Keratinocyte (primary cell): Measurements from ENCODE around the gene SMAD6.

ENCODE experiments used
- EZH2 ChIP-seq: IDR thresholded peaks from one replicate; pipeline ENCODE4 v1.6.1; 2012; ENCODE audit warnings: inconsistent platforms, mild to moderate bottlenecking, low read length, moderate library complexity
- TF ChIP-seq, protein P1 (sequence below), 3 experiments: IDR thresholded peaks in 1 of 3; conservative IDR thresholded peaks in 1 of 3; optimal IDR thresholded peaks in 1 of 3; 2 replicates in 2 of 3; 3 replicates in 1 of 3; pipeline versions ENCODE3 to v1.5.1; 2011; ENCODE audit warnings: low read length in 3 of 3, mild to moderate bottlenecking in 3 of 3, moderate library complexity in 2 of 3, control low read depth in 1 of 3, inconsistent platforms in 1 of 3; ENCODE audit not compliant: insufficient read depth in 2 of 3; ENCODE audit errors: extremely low read depth in 1 of 3

DNA sequence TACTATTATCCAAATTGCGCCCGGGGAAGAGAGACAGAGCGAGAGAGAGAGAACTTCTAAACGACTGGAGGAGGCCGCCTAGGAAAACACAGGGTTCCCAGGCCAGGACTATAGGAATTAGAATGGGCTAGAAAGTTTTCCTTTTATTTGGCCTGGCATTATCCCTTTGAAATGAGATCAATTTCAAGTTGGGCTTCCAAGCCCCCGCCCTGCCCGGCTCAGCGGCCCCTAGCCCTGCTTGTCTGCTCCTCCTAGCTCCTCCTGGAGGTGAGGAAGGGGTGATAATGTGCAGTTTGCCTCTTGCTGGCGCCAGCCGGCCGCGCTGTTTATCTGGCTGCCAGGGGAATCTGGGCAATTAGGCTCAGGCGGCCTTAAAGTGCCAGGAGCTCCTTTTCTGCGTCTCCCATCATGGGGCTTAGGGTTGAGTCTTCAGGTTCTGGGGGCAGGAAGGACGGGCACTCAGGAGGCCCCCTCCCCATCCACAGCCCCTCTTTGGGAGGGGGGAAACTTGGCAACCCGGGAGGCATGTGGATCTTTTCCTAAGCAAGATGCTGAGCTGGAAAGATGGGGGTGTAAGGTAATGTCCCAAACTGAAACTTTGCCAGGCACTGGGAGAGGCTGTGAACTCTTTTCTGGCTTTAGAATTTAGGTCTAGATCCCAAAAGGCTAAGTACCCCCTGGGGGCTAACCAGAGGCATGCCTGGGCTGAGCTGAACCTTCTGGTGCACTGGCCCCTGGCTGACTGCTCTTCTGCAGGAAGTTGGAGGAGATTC, 5.5 kb downstream of the SMAD6 start:
- TF ChIP-seq EZH2, result no peak
- TF ChIP-seq, protein P1, sequence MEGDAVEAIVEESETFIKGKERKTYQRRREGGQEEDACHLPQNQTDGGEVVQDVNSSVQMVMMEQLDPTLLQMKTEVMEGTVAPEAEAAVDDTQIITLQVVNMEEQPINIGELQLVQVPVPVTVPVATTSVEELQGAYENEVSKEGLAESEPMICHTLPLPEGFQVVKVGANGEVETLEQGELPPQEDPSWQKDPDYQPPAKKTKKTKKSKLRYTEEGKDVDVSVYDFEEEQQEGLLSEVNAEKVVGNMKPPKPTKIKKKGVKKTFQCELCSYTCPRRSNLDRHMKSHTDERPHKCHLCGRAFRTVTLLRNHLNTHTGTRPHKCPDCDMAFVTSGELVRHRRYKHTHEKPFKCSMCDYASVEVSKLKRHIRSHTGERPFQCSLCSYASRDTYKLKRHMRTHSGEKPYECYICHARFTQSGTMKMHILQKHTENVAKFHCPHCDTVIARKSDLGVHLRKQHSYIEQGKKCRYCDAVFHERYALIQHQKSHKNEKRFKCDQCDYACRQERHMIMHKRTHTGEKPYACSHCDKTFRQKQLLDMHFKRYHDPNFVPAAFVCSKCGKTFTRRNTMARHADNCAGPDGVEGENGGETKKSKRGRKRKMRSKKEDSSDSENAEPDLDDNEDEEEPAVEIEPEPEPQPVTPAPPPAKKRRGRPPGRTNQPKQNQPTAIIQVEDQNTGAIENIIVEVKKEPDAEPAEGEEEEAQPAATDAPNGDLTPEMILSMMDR (optimal IDR thresholded peaks at IDR 0.05 in 1 of 3, IDR thresholded peaks at IDR 0.05 in 1 of 3, conservative IDR thresholded peaks at IDR 0.05 in 1 of 3; ENCODE audit: extremely low read depth in 1 of 3, insufficient read depth in 2 of 3, low read length in 3 of 3), result peak in 1 of 3 experiments; percentile 49
